Progenitor cell of endocrine pancreas (in vitro differentiated cells): ENCODE results near the gene PDLIM4. TPM values are rescaled to one million over a fixed set of nuclear protein-coding genes. Genes with fewer than 3 reads are reported as not detected.

ENCODE experiments used
- DNase-seq: peaks from one replicate; pipeline ENCODE4 v3.0.0; 2021; ENCODE audit warnings: low spot score; ENCODE audit not compliant: unreplicated experiment
- H3K27ac Mint-ChIP-seq: 2 replicates; pipeline ENCODE4 v1.8.0; 2021; ENCODE audit warnings: mild to moderate bottlenecking, moderate library complexity, mixed read lengths
- H3K27me3 Mint-ChIP-seq: 2 replicates; pipeline ENCODE4 v1.8.0; 2021; ENCODE audit warnings: mixed read lengths
- H3K36me3 Mint-ChIP-seq: 2 replicates; pipeline ENCODE4 v1.8.0; 2022; ENCODE audit warnings: mixed read lengths; ENCODE audit not compliant: insufficient read depth
- H3K4me1 Mint-ChIP-seq: 2 replicates; pipeline ENCODE4 v1.8.0; 2021; ENCODE audit warnings: low read depth, mixed read lengths
- H3K4me3 Mint-ChIP-seq: 2 replicates; pipeline ENCODE4 v1.8.0; 2021; ENCODE audit warnings: low read depth, mild to moderate bottlenecking, moderate library complexity, mixed read lengths
- H3K9me3 Mint-ChIP-seq: 2 replicates; pipeline ENCODE4 v1.8.0; 2021; ENCODE audit warnings: low read depth, mixed read lengths
- CTCF ChIP-seq: fragments of 200-600 bp; sonication (generic); IDR thresholded peaks from one replicate; pipeline ENCODE4 v1.5.0; 2021; ENCODE audit warnings: antibody characterized with exemption, mild to moderate bottlenecking; ENCODE audit not compliant: unreplicated experiment
- total RNA-seq: library from RNA; stranded (reverse); gene quantifications from 2 replicates; pipeline ENCODE4 v1.2.1, GENCODE V29; 2021

The PDLIM4 gene
- total RNA-seq, 1 donor from 2014 or later, result 14.7 TPM

GRCh38 chr5:132268769-132269551 is 11.5 kb downstream of the PDLIM4 start:
- Mint-ChIP-seq H3K36me3 (no peaks in the 10 kb centered on the region), H3K27me3 (no peaks in the 10 kb centered on the region), H3K9me3 (no peaks in the 10 kb centered on the region), H3K4me1 (peaks cover 15% of the 10 kb centered on the region), H3K27ac (no peak overlapping the region), H3K4me3 (no peak overlapping the region)
- DNase-seq, result no peak
- TF ChIP-seq CTCF, result no peak

GRCh38 chr5:132269635-132270334 is 12.3 kb downstream of the PDLIM4 start:
- Mint-ChIP-seq H3K36me3 (no peaks in the 10 kb centered on the region), H3K9me3 (no peaks in the 10 kb centered on the region), H3K27me3 (no peaks in the 10 kb centered on the region), H3K4me1 (peaks cover 14% of the 10 kb centered on the region), H3K27ac (no peak overlapping the region), H3K4me3 (no peak overlapping the region)
- DNase-seq, result no peak
- no peak for TF ChIP-seq CTCF

GRCh38 chr5:132270335-132270665 is 12.8 kb downstream of the PDLIM4 start:
- Mint-ChIP-seq H3K4me3 (no peak overlapping the region), H3K36me3 (peaks cover under 1% of the 10 kb centered on the region), H3K9me3 (no peaks in the 10 kb centered on the region), H3K4me1 (peaks cover 11% of the 10 kb centered on the region), H3K27me3 (no peaks in the 10 kb centered on the region), H3K27ac (peak overlapping the region; percentile 29)
- no peak for TF ChIP-seq CTCF
- no peak for DNase-seq

- Mint-ChIP-seq H3K9me3 (no peaks in the 10 kb centered on the region), H3K4me3 (no peak overlapping the region), H3K36me3 (peaks cover 1% of the 10 kb centered on the region), H3K4me1 (peaks cover 7% of the 10 kb centered on the region), H3K27ac (peak overlapping the region; percentile 29), H3K27me3 (no peaks in the 10 kb centered on the region)
- no peak for DNase-seq
- no peak for TF ChIP-seq CTCF
These were observed 13.2 kb downstream of the PDLIM4 start for GRCh38 chr5:132270706-132271105.

GRCh38 chr5:132271251-132272246 is 14.1 kb downstream of the PDLIM4 start:
- no peaks in the 10 kb centered on the region for H3K9me3 Mint-ChIP-seq
- no peak overlapping the region for H3K4me3 Mint-ChIP-seq
- no peak overlapping the region for H3K27ac Mint-ChIP-seq
- no peak for TF ChIP-seq CTCF
- H3K4me1 Mint-ChIP-seq, result peaks cover 4% of the 10 kb centered on the region
- H3K27me3 Mint-ChIP-seq, result no peaks in the 10 kb centered on the region
- no peak for DNase-seq
- peaks cover 1% of the 10 kb centered on the region for H3K36me3 Mint-ChIP-seq
